Duodenal mucosa (tissue), 2 donors: Measurements from ENCODE around the gene HOTAIR.

Experiments used
- H3K27ac ChIP-seq: one replicate; pipeline ENCODE4 v1.7.0; 2013; ENCODE audit warnings: low read depth, low read length
- H3K27me3 ChIP-seq, 2 donors: one replicate each; pipeline ENCODE4 v1.7.0; 2013; ENCODE audit warnings: low read length in 2 of 2, control low read depth in 1 of 2; ENCODE audit not compliant: insufficient read depth in 2 of 2, control insufficient read depth in 1 of 2
- H3K36me3 ChIP-seq, 2 donors: one replicate each; pipeline ENCODE4 v1.7.0; 2013; ENCODE audit warnings: low read length in 2 of 2, control low read depth in 1 of 2; ENCODE audit not compliant: insufficient read depth in 2 of 2, control insufficient read depth in 1 of 2
- H3K4me1 ChIP-seq, 2 donors: one replicate each; pipeline ENCODE4 v1.7.0; 2013; ENCODE audit warnings: low read length in 2 of 2, control low read depth in 1 of 2; ENCODE audit not compliant: insufficient read depth in 2 of 2, control insufficient read depth in 1 of 2
- H3K4me3 ChIP-seq, 2 donors: one replicate each; pipeline ENCODE4 v1.7.0; 2013; ENCODE audit warnings: low read length in 2 of 2, low read depth in 1 of 2
- H3K9ac ChIP-seq, 2 donors: one replicate each; pipeline ENCODE4 v1.7.0; 2013; ENCODE audit warnings: low read length in 2 of 2, low read depth in 1 of 2
- H3K9me3 ChIP-seq, 2 donors: one replicate each; pipeline ENCODE4 v1.7.0; 2013; ENCODE audit warnings: low read length in 2 of 2, control low read depth in 1 of 2; ENCODE audit not compliant: control insufficient read depth in 1 of 2

The HOTAIR gene

GRCh38 chr12:53935383-53936341 lies 39.1 kb downstream of the HOTAIR start:
- Histone ChIP-seq H3K4me3 (no peak overlapping the region), H3K36me3 (no peaks in the 10 kb centered on the region), H3K9ac (no peak overlapping the region), H3K4me1 (no peaks in the 10 kb centered on the region), H3K27ac (no peak overlapping the region), H3K9me3 (no peaks in the 10 kb centered on the region), H3K27me3 (peaks cover 83 to 98% of the 10 kb centered on the region in 2 donors)

GRCh38 chr12:53932915-53933314 lies 41.8 kb downstream of the HOTAIR start:
- peaks cover 86 to 98% of the 10 kb centered on the region in 2 donors for H3K27me3 ChIP-seq
- H3K36me3 ChIP-seq, result no peaks in the 10 kb centered on the region
- H3K9me3 ChIP-seq, result no peaks in the 10 kb centered on the region
- H3K27ac ChIP-seq, result no peak overlapping the region
- no peaks in the 10 kb centered on the region for H3K4me1 ChIP-seq
- H3K9ac ChIP-seq, result no peak overlapping the region
- H3K4me3 ChIP-seq, result no peak overlapping the region

GRCh38 chr12:53931844-53932581 lies 42.7 kb downstream of the HOTAIR start:
- Histone ChIP-seq H3K9ac (no peak overlapping the region), H3K4me1 (no peaks in the 10 kb centered on the region), H3K27ac (no peak overlapping the region), H3K4me3 (no peak overlapping the region), H3K36me3 (no peaks in the 10 kb centered on the region), H3K27me3 (peaks cover 86 to 98% of the 10 kb centered on the region in 2 donors), H3K9me3 (no peaks in the 10 kb centered on the region)

- Histone ChIP-seq H3K27ac (no peak overlapping the region), H3K4me1 (no peaks in the 10 kb centered on the region), H3K9me3 (no peaks in the 10 kb centered on the region), H3K27me3 (peaks cover 90 to 98% of the 10 kb centered on the region in 2 donors), H3K4me3 (no peak overlapping the region), H3K36me3 (no peaks in the 10 kb centered on the region), H3K9ac (no peak overlapping the region)
These were observed 44.0 kb downstream of the HOTAIR start for GRCh38 chr12:53930591-53931255.

GRCh38 chr12:53929527-53929926 lies 45.2 kb downstream of the HOTAIR start:
- Histone ChIP-seq H3K9ac (no peak overlapping the region), H3K27me3 (peaks cover 85 to 98% of the 10 kb centered on the region in 2 donors), H3K27ac (no peak overlapping the region), H3K9me3 (no peaks in the 10 kb centered on the region), H3K36me3 (no peaks in the 10 kb centered on the region), H3K4me1 (no peaks in the 10 kb centered on the region), H3K4me3 (no peak overlapping the region)

GRCh38 chr12:53928054-53928835 lies 46.5 kb downstream of the HOTAIR start:
- Histone ChIP-seq H3K36me3 (no peaks in the 10 kb centered on the region), H3K27ac (no peak overlapping the region), H3K4me1 (no peaks in the 10 kb centered on the region), H3K9ac (no peak overlapping the region), H3K27me3 (peaks cover 75 to 98% of the 10 kb centered on the region in 2 donors), H3K9me3 (no peaks in the 10 kb centered on the region), H3K4me3 (no peak overlapping the region)

GRCh38 chr12:53927220-53928029 lies 47.3 kb downstream of the HOTAIR start:
- peaks cover 74 to 94% of the 10 kb centered on the region in 2 donors for H3K27me3 ChIP-seq
- H3K4me3 ChIP-seq, result no peak overlapping the region
- no peaks in the 10 kb centered on the region for H3K4me1 ChIP-seq
- H3K36me3 ChIP-seq, result no peaks in the 10 kb centered on the region
- no peaks in the 10 kb centered on the region for H3K9me3 ChIP-seq
- H3K9ac ChIP-seq, result no peak overlapping the region
- H3K27ac ChIP-seq, result no peak overlapping the region

GRCh38 chr12:53924521-53925405 lies 50.0 kb downstream of the HOTAIR start:
- Histone ChIP-seq H3K9me3 (no peaks in the 10 kb centered on the region), H3K36me3 (no peaks in the 10 kb centered on the region), H3K27ac (no peak overlapping the region), H3K27me3 (peaks cover 60 to 77% of the 10 kb centered on the region in 2 donors), H3K9ac (no peak overlapping the region), H3K4me3 (no peak overlapping the region), H3K4me1 (no peaks in the 10 kb centered on the region)
